ENCODE results near the gene HAUS2. TPM values are rescaled to one million over a fixed set of nuclear protein-coding genes. Genes with fewer than 3 reads are reported as not detected.

Gene HAUS2
- total and polyA plus RNA-seq, 10 of the 15 experiments (the other 5 are each of a cell fraction or from before 2014, with no cell fraction given), result 28.7 to 59.3 (median 40.6) TPM

DNA sequence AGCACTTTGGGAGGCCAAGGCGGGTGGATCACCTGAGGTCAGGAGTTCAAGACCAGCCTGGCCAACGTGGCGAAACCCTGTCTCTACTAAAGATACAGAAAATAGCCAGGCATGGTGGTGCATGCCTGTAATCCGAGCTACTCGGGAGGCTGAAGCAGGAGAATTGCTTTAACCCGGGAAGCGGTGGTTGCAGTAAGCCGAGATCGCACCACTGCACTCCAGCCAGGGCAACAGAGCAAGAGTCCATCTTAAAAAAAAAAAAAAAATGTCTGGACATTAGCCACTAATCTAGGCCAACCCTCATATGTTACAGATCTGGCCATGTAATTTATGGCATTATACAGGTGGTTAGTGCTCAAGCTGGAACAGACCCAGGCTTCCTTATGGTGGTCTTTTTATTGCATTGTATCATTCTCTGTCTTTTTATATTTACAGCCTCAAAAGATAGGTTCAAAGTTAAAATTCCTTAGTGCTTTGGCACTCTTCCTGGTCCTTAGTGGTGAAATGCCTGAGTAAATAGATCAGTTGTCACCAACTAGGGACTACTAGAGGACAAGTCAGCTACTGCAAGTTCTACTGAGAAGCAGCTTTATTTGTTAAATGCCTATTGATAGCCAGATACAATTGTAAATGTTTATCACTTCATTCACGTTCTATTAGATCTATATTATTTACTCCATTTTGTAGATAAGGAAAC is 42.7 kb downstream of the HAUS2 start:
- CTCF ChIA-PET, result interaction anchor here (0.6 to 1.8 kb wide), 7 partner anchors 8 to 55 kb away, joined by 3 to 5 read pairs (median 3); no protein-coding TSS in a partner anchor

More for the DNA sequence above, 42.7 kb downstream of the HAUS2 start:
- WGBS (ENCODE audit: insufficient coverage, insufficient replicate concordance, low lambda C conversion rate, missing lambda C conversion rate), result 86% methylated on average over 9 of the region's 10 CpGs
- H3K4me2 ChIP-seq (ENCODE audit: control insufficient read depth, insufficient read depth), result no peak overlapping the region
- H3K9ac ChIP-seq (ENCODE audit: control insufficient read depth, insufficient read depth, low read length), result no peak overlapping the region
- intact Hi-C loops (cut with micrococcal nuclease; ENCODE audit: unreplicated experiment) (no loop called here), in situ Hi-C loops (cut with MboI) (no loop called here)
- peak; percentile 19 to 37 (median 35); a peak in 3 of 6 replicates for TF ChIP-seq CTCF (IDR thresholded peaks at IDR 0.05 in 2 of 3, conservative IDR thresholded peaks at IDR 0.05 in 1 of 3; ENCODE audit: control insufficient read depth in 2 of 3, extremely low read depth in 1 of 3, insufficient read depth in 1 of 3, low read depth in 3 of 3, low read length in 3 of 3)
- TF ChIP-seq CBFB (IDR thresholded peaks at IDR 0.05; ENCODE audit: low read depth), result no peak
- no TSS peak for BruUV-seq (replicated peaks)
- H2AFZ ChIP-seq (ENCODE audit: control insufficient read depth, low read depth, low read length), result no peak overlapping the region
- no peaks in the 10 kb centered on the region for H3K79me2 ChIP-seq (ENCODE audit: control insufficient read depth, insufficient read depth, low read length)
- FAIRE-seq, result no peak
- no peak overlapping the region for H3K4me3 ChIP-seq
- H3K27ac ChIP-seq (ENCODE audit: control insufficient read depth, insufficient read depth), result no peak overlapping the region
- peak; percentile 69 for ATAC-seq
- SMC1A ChIA-PET (ENCODE audit: uncharacterized antibody, unreplicated experiment), result interaction anchor here (1.2 to 1.6 kb wide), 2 partner anchors 17 to 58 kb away, joined by 4 to 5 read pairs; no protein-coding TSS in a partner anchor
- peaks cover 0 to 3% of the 10 kb centered on the region in 2 experiments; a peak in 2 of 4 replicates for H3K36me3 ChIP-seq (ENCODE audit: control insufficient read depth in 2 of 2, insufficient read depth in 2 of 2, low read length in 1 of 2)
- no peaks in the 10 kb centered on the region for H3K9me3 ChIP-seq (replicated peaks; ENCODE audit: control insufficient read depth, insufficient read depth, low read length)
- DNase-seq (ENCODE audit: low read depth, low spot score), result no peak
- POLR2A ChIA-PET, result interaction anchor here (0.7 kb wide), 1 partner anchor 243 kb away, joined by 5 read pairs; no protein-coding TSS in a partner anchor
- RAD21 ChIA-PET (ENCODE audit: unreplicated experiment), result interaction anchor here (1.0 kb wide), 1 partner anchor 14 kb away, joined by 3 read pairs; no protein-coding TSS in a partner anchor
- H4K20me1 ChIP-seq (ENCODE audit: control insufficient read depth, insufficient read depth), result no peaks in the 10 kb centered on the region
- H3K27me3 ChIP-seq (replicated peaks in 1 of 2; ENCODE audit: control insufficient read depth in 2 of 2, insufficient read depth in 2 of 2, low read length in 1 of 2), result no peaks in the 10 kb centered on the region
- H3K4me1 ChIP-seq (ENCODE audit: control insufficient read depth, insufficient read depth, low read length), result no peaks in the 10 kb centered on the region
